Non-pigmented ciliary epithelial cell (primary cell): ENCODE results near the gene MTHFD2L.
A peak's percentile ranks its signal among the peaks of the same experiment; 100 is the strongest.

Source experiments
- DNase-seq: peaks from one replicate; pipeline ENCODE4 v3.0.0-alpha.2; 2010; ENCODE audit warnings: low read depth

MTHFD2L gene

GRCh38 chr4:74252933-74253332, 95.0 kb downstream of the MTHFD2L start:
- no peak for DNase-seq

GRCh38 chr4:74254386-74254785, 96.5 kb downstream of the MTHFD2L start:
- DNase-seq: no peak

DNA sequence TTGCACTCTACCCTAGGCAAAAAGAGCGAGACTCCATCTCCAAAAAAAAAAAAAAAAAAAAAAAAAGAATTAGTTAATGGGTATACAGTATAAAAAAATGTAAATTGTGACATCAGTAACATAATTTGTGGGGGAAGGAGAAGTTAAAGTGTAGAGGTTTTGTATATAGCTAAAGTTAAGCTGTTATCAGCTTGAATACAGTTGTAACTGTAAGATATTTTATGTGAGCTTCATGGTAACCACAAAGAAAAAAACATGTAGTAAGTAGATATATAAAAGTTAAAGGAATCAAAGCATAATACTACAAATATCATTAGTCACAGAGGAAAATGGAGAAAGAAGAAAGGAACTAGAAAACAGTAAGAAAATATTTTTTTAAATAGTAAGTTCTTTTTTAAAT, 97.2 kb downstream of the MTHFD2L start:
- DNase-seq: no peak

DNA sequence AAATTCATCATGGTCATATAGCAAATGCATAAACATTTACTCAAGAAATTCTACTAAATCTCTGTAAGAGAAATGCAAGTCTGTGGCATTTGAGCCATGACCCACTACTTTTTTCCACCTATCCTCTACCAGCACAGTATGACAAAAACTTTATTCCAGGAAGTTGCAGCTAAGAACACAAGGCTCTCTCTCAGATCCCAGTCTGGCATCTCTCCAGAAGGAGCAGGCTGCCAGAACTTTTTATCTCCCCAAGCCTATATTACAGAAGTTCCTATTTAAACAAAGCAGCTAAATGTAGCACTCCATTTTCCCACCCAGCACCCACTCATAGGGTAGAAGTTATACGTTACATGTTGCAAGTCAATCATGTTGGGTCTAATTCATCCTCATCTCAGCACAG, 101.0 kb downstream of the MTHFD2L start:
- no peak for DNase-seq

GRCh38 chr4:74260036-74260435, 102.1 kb downstream of the MTHFD2L start:
- no peak for DNase-seq

DNA sequence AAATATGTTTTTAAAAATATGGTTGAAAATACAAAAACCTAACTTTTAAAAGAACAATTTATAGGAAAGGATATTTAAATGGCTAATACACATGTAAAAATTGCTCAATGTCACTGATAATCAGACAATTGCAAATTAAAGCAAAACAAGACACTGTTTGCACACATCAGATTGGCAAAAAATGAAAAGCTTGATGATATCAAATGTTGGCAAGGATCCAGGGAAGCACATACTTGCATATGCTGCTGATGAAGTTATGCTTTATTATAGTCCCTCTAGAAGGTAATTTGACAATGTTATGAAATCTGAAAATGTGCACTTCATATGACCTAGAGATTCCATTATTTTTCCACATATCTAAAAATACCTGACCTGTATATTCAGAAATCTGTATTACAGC, 104.6 kb downstream of the MTHFD2L start:
- no peak for DNase-seq

GRCh38 chr4:74263551-74263950, 105.6 kb downstream of the MTHFD2L start:
- DNase-seq: no peak

- DNase-seq: no peak
Measured at GRCh38 chr4:74266081-74266480, 108.2 kb downstream of the MTHFD2L start.

- peak; percentile 54 for DNase-seq
Measured at GRCh38 chr4:74267998-74268606, 110.2 kb downstream of the MTHFD2L start.

DNA sequence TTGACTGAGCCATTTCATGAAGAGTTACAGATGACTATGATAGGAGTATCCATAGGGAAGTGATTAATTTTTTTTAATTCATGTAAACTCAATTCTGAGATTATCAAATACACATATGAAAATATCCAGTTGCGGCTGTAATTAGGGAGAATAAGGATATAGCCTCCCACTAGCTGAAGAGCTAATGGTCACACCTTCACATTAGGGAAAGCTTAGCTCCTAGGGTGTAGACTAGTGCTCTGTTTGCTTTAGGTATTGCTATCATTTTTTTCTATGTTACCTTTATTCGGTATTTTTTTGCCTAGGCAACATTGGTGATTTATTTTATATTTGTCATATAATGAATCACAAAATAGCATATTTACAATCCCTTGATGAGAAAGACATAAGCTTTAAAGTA, 110.7 kb downstream of the MTHFD2L start:
- no peak for DNase-seq

- no peak for DNase-seq
Measured at GRCh38 chr4:74278490-74278889, 120.6 kb downstream of the MTHFD2L start.

DNA sequence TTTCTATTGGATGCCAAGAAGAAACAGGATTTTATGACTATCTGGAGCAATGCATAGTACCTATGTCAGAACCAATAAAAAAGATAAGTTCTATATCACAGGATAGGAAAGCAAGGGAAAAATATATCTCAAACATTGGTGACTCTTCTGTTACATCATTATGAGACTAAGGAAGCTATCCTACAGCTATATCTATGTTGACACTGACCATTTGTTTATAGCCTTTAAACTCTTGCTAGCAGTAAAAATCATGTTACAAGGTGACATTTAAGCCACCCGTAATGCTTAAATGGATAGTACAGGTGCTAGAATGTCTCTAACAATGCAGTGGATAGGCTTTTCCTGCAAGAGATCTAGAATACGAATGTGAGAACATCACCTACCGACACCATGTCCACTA, 121.8 kb downstream of the MTHFD2L start:
- DNase-seq: no peak

DNA sequence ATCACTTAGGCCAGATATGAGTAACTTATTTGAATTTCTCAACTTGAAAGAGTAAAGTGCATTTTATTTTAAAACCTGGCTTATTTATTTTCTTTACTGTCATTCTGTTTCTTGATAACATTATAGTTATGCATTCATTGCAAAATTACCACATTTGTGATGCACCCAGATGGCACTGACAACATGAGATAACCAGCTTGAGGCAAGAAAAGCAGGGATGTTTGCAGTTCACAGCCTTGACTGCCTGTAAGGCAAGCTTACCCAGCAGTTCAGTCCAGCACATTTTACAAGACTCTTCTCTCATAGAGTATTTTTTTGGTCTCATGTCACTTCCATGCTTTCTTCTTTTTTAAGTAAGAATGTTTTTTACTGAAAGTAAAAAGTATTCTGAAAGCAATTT, 125.0 kb downstream of the MTHFD2L start:
- DNase-seq: no peak

DNA sequence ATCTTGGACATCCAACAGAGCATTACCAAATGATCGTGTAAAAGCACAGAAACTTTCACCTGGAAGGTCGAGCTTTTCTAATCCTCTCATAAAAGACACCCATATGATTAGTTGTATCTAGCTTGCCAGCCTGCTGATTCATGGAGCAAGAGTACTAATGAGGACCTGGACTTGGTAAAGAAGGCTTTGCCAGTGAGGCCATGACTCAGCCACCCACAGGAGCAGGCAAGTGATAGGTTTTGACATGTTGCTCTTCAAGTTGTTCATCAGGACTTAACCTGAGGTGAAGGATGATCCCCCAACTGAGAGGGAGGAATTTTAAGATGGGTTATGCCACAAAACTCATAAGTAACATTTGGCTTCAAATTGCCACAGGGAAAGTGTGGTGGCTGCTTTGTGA, 125.7 kb downstream of the MTHFD2L start:
- no peak for DNase-seq

DNA sequence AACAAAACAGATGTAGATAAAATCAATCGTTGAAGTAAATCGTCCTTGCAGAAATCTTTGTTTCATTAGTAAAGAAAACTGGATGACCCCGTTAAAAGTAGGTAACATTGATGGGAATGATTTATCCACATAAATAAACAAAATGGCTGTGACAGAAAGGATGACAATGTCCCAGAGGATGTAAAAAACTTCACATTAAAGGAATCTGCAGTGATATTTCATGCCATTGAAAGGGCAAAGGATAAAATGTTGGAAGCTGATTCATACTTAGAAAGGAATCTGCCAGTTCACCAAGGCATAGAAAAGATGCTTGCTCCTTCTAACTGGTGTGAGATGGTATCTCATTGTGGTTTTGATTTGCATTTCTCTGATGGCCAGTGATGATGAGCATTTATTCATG, 126.1 kb downstream of the MTHFD2L start:
- peak; percentile 41 for DNase-seq

DNA sequence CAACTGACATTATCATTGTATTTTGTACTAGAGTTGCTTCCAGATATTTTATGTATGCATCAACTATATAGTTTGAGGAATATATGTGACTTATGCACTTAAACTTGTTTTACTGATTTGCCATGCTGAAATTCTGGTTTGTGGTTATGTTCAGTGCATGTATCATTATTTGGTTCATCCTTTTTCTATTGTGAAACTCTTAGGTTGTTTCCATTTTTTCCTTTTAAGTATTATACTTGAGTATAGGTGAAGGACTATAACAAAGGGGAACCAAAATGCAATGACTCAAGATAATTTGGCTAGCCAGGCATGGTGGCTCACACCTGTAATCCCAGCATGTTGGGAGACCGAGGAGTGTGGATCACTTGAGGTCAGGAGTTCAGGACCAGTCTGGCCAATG, 129.2 kb downstream of the MTHFD2L start:
- no peak for DNase-seq

GRCh38 chr4:74287791-74288190, 129.9 kb downstream of the MTHFD2L start:
- DNase-seq: no peak

DNA sequence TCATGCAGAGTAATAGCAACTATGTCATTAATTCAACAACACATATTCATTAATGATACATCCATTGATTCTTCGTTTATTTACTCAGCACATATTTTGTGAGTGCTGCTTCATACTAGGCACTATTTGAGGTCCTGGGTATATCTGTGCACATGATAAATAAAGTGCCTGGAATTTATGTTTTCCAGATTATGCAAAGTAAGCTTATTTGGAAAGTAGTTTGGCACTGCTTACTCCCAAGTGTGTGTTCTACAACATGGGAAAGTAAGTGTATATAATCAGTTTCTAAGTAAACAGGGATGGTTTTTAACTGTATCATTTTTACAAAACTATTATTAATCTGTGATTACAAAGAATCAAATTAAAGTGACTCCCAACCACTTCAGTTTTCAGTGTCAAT, 133.6 kb downstream of the MTHFD2L start:
- DNase-seq: no peak

DNA sequence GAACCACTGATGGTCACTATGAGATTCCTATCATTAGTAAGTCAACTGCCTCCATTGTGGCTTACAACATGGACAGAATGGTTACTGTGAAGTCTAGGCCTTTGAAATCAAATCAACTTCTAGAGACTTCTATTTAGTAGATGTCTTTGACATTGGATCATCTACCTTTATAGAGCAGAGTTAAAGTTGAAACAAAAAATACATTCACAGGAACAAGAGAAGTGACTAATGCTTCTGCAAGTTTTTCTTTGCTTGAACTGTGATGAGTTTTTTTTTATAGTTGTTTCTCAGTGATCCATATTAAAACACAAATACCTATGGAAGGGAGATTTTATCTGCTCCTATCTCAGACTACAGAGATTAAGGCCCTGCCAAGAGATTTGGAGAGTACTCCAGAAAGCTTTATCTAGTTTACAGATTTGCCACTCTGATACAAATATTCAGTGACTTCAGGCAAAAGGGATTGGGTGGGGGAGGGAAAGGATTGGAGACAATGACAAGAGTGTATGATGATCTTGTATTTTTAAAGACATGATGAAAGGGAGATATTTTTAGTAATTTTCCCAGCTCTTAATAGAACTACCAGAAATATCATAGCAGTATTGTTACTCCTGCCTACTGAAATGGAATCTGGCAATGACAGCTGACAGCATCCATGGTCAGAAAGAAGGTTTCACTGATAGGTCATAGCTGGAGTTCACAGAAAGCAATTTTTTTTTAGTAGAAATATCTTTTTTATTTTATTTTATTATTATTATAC, 134.4 kb downstream of the MTHFD2L start:
- DNase-seq: no peak

- no peak for DNase-seq
Measured at GRCh38 chr4:74293558-74293957, 135.6 kb downstream of the MTHFD2L start.

- DNase-seq: no peak
Measured at GRCh38 chr4:74294681-74295080, 136.8 kb downstream of the MTHFD2L start.

- DNase-seq: no peak
Measured at GRCh38 chr4:74297539-74297938, 139.6 kb downstream of the MTHFD2L start.

DNA sequence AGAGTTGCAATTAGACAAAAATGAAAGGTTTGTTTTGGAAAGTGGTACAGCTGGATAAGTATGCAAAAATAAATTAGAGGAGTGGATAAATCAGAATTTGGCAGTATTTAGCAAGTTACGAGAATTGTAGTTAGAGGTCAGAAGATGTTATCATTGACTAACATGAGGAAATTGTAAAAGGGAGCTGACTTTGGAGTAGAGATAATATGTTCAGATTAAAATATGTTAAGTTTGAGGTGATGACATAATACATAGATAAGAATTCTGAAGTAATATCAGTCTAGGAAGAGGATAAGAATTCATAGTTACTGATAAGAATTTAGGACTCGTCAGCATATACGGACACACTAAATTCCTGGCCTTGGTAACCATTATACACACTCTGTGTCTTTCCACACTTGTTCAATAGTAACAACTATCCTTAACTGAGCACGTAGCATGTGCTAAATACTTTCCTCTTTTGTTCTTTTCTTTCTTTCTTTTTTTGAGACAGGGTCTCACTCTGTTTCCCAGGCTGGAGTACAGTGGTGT, 146.2 kb downstream of the MTHFD2L start:
- no peak for DNase-seq

GRCh38 chr4:74305000-74305399, 147.1 kb downstream of the MTHFD2L start:
- DNase-seq: no peak
